SU-DHL-6 (cell line): ENCODE results near the gene MPRIP.

Experiments used
- EZH2phosphoT487 ChIP-seq: fragments of 200-600 bp; sonication (generic), shearing (Covaris generic); conservative IDR thresholded peaks from 2 replicates; pipeline ENCODE4 v1.6.1; 2018; ENCODE audit warnings: mild to moderate bottlenecking, antibody characterized with exemption, low read length, moderate library complexity, mixed read lengths
- TF ChIP-seq, protein P1 (sequence below): fragments of 200-600 bp; sonication (generic); IDR thresholded peaks from one replicate; pipeline ENCODE4 v1.5.1; 2017; ENCODE audit warnings: antibody characterized with exemption, mild to moderate bottlenecking, low read length, moderate library complexity; ENCODE audit not compliant: insufficient read depth, poor library complexity, severe bottlenecking

GRCh38 chr17:17215575-17215974 lies 173.3 kb downstream of the MPRIP start:
- TF ChIP-seq, protein P1, sequence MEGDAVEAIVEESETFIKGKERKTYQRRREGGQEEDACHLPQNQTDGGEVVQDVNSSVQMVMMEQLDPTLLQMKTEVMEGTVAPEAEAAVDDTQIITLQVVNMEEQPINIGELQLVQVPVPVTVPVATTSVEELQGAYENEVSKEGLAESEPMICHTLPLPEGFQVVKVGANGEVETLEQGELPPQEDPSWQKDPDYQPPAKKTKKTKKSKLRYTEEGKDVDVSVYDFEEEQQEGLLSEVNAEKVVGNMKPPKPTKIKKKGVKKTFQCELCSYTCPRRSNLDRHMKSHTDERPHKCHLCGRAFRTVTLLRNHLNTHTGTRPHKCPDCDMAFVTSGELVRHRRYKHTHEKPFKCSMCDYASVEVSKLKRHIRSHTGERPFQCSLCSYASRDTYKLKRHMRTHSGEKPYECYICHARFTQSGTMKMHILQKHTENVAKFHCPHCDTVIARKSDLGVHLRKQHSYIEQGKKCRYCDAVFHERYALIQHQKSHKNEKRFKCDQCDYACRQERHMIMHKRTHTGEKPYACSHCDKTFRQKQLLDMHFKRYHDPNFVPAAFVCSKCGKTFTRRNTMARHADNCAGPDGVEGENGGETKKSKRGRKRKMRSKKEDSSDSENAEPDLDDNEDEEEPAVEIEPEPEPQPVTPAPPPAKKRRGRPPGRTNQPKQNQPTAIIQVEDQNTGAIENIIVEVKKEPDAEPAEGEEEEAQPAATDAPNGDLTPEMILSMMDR = no peak
- TF ChIP-seq EZH2phosphoT487 = no peak
